Stimulated activated naive CD8-positive, alpha-beta T cell treated with anti-CD3 and anti-CD28 coated beads, Interleukin-15, amount 100 ng/mL, for 72 hours (primary cell): ENCODE measurements around the gene MCEE.
"Not testable (repeated sequence)": the region's sequence is repeated elsewhere in the genome, so short reads cannot be mapped to it uniquely, and the experiment has no call there.

Experiments used
- ATAC-seq: fragments of 150-1000 bp; cut with Tn5 transposase; 2 replicates; pipeline ENCODE4 v1.10.0; 2021; ENCODE audit warnings: mild to moderate bottlenecking, moderate library complexity
- DNase-seq, 2 donors: peaks; one replicate each; pipeline ENCODE4 v3.0.0; 2021 to 2022
- H3K27ac Mint-ChIP-seq, 2 donors: one replicate each; pipeline ENCODE4 v1.8.0; 2022; ENCODE audit warnings: mild to moderate bottlenecking in 2 of 2, mixed read lengths in 2 of 2, moderate library complexity in 2 of 2
- H3K27me3 Mint-ChIP-seq: one replicate; pipeline ENCODE4 v1.8.0; 2022; ENCODE audit warnings: mixed read lengths
- H3K4me1 Mint-ChIP-seq: one replicate; pipeline ENCODE4 v1.8.0; 2022; ENCODE audit warnings: mild to moderate bottlenecking, mixed read lengths
- H3K4me3 Mint-ChIP-seq, 2 donors: one replicate each; pipeline ENCODE4 v1.8.0; 2022; ENCODE audit warnings: mild to moderate bottlenecking in 2 of 2, mixed read lengths in 2 of 2, moderate library complexity in 1 of 2
- H3K9me3 Mint-ChIP-seq, 2 donors: one replicate each; pipeline ENCODE4 v1.8.0; 2022; ENCODE audit warnings: mixed read lengths in 2 of 2

MCEE gene

GRCh38 chr2:71103809-71104208 is 26.2 kb downstream of the MCEE start:
- no peak for DNase-seq
- Mint-ChIP-seq H3K27ac (no peak overlapping the region), H3K4me3 (no peak overlapping the region)

DNA sequence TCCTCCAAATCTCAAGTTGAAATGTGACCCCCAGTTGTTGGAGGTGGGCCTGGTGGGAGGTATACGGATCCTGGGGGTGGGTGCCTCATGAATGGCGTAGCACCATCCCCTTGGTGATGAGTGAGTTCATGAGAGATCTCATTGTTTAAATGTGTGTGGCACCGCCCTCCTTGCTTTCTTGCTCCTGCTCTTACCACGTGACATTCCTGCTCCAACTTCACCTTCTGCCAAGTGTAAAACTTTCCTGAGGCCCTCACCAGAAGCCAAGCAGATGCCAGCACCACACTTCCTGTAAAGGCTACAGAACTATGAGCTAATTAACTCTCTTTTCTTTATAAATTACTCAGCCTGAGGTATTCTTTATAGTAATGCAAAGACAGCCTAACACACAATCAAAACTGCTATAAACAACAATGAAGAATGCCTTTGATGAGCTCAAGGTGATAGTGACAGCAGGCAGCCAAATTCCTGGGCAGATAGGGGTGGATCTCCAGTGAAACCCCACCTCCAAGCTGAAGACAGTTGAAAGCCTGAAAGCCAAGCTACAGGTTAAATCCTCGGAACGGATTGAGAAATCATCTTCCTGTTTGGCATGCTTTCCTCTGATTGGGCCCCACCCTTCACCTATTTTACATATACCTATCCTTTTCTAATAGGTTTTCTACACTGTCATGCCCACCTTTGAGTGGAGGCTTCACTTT is 26.9 kb downstream of the MCEE start:
- H3K9me3 Mint-ChIP-seq, result peaks cover 5 to 8% of the 10 kb centered on the region in 2 donors

More at GRCh38 chr2:71103809-71104208, 26.2 kb downstream of the MCEE start:
- H3K4me1 Mint-ChIP-seq, result no peaks in the 10 kb centered on the region
- no peak for ATAC-seq
- H3K27me3 Mint-ChIP-seq, result peaks cover 5% of the 10 kb centered on the region
- peaks cover 5 to 8% of the 10 kb centered on the region in 2 donors for H3K9me3 Mint-ChIP-seq

GRCh38 chr2:71101656-71102055 is 28.4 kb downstream of the MCEE start:
- Mint-ChIP-seq H3K4me1 (no peaks in the 10 kb centered on the region), H3K4me3 (no peak overlapping the region), H3K27me3 (peaks cover 7% of the 10 kb centered on the region), H3K27ac (peak overlapping the region in 1 of 2 donors; percentile 77), H3K9me3 (peaks cover 5 to 8% of the 10 kb centered on the region in 2 donors)
- no peak for DNase-seq
- ATAC-seq, result no peak

More for the DNA sequence above, 26.9 kb downstream of the MCEE start:
- DNase-seq, result no peak
- ATAC-seq, result no peak
- H3K27me3 Mint-ChIP-seq, result peaks cover 7% of the 10 kb centered on the region
- no peak overlapping the region for H3K27ac Mint-ChIP-seq
- H3K4me3 Mint-ChIP-seq, result no peak overlapping the region
- no peaks in the 10 kb centered on the region for H3K4me1 Mint-ChIP-seq

GRCh38 chr2:71100195-71100964 is 29.6 kb downstream of the MCEE start:
- Mint-ChIP-seq H3K4me3 (no peak overlapping the region), H3K4me1 (no peaks in the 10 kb centered on the region), H3K27me3 (peaks cover 7% of the 10 kb centered on the region), H3K9me3 (peaks cover 2 to 3% of the 10 kb centered on the region in 2 donors), H3K27ac (no peak overlapping the region)
- ATAC-seq, result peak; percentile 63
- DNase-seq, result peak; percentile 19 to 38

GRCh38 chr2:71092491-71093260 is 37.4 kb downstream of the MCEE start:
- peaks cover 12% of the 10 kb centered on the region for H3K27me3 Mint-ChIP-seq
- H3K4me1 Mint-ChIP-seq, H3K27ac Mint-ChIP-seq, ATAC-seq, H3K4me3 Mint-ChIP-seq, H3K9me3 Mint-ChIP-seq, DNase-seq: not testable (repeated sequence)

DNA sequence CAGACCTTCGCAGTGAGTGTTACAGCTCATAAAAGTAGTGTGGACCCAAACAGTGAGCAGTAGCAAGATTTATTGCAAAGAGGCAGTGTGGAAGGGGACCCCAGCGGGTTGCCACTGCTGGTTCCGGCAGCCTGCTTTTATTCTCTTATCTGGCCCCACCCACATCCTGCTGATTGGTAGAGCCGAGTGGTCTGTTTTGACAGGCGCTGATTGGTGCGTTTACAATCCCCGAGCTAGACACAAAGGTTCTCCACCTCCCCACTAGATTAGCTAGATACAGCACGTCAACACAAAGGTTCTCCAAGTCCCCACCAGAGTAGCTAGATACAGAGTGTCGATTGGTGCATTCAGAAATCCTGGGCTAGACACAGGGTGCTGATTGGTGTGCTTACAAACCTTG is 38.2 kb downstream of the MCEE start:
- not testable (repeated sequence) for ATAC-seq, H3K9me3 Mint-ChIP-seq, DNase-seq, H3K4me1 Mint-ChIP-seq, H3K27ac Mint-ChIP-seq, H3K4me3 Mint-ChIP-seq
- H3K27me3 Mint-ChIP-seq, result peaks cover 12% of the 10 kb centered on the region

GRCh38 chr2:71089475-71089874 is 40.6 kb downstream of the MCEE start:
- H3K27ac Mint-ChIP-seq, H3K4me3 Mint-ChIP-seq, H3K4me1 Mint-ChIP-seq, H3K9me3 Mint-ChIP-seq, ATAC-seq, DNase-seq: not testable (repeated sequence)
- peaks cover 12% of the 10 kb centered on the region for H3K27me3 Mint-ChIP-seq

- not testable (repeated sequence) for DNase-seq, ATAC-seq, H3K9me3 Mint-ChIP-seq, H3K4me3 Mint-ChIP-seq, H3K27ac Mint-ChIP-seq
- H3K4me1 Mint-ChIP-seq, result peaks cover 19% of the 10 kb centered on the region
- peaks cover 10% of the 10 kb centered on the region for H3K27me3 Mint-ChIP-seq
Measured at GRCh38 chr2:71085325-71086003, 44.6 kb downstream of the MCEE start.

DNA sequence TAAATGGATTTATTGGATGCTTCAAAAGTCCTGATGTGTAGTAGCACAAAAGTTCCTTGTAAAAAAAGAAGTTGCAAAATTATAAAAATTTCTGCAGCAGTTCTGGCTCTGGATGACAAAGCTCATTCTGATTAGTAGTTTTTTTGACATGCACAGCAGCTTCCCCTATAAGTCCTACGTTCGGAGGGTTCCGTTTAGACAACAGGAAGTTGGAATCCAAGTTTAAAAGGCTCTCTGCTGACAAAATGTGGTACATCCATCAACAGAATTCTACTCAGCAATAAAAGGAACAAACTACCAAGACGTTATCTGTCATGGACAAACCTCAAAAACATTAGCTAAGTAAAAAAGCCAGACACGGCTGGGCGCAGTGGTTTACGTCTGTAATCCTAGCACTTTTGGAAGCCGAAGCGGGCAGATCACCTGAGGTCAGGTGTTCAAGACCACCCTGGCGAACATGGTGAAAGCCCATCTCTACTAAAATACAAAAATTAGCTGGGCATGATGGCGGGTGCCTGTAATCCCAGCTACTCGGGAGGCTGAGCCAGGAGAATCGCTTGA is 46.2 kb downstream of the MCEE start:
- ATAC-seq, DNase-seq, H3K27me3 Mint-ChIP-seq, H3K4me3 Mint-ChIP-seq, H3K9me3 Mint-ChIP-seq: not testable (repeated sequence)
- H3K4me1 Mint-ChIP-seq, result peaks cover 19% of the 10 kb centered on the region
- H3K27ac Mint-ChIP-seq, result peak overlapping the region in 1 of 2 donors; percentile 35

DNA sequence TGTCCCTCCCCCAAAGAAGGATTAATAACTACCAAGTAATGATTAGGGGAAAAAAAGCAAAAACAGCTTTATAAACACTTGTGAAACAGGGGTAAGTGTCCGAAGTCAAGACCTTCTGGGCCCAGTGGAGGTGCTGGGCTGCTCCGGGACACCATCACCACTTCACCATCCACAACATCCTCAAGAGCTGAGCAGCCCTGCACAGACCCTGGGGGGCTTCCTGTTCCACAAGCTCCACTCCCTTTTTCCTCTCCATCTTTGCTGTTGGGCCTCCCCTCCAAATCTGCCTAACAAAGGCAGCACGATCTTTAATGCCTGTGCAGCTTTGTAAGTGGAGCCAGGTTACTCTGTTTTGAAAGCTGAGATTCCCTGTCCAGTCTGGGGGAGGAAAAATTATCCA is 46.7 kb downstream of the MCEE start:
- peaks cover 19% of the 10 kb centered on the region for H3K4me1 Mint-ChIP-seq
- not testable (repeated sequence) for DNase-seq, H3K27me3 Mint-ChIP-seq, H3K27ac Mint-ChIP-seq, H3K9me3 Mint-ChIP-seq, H3K4me3 Mint-ChIP-seq, ATAC-seq

GRCh38 chr2:71082402-71083252 is 47.4 kb downstream of the MCEE start:
- Mint-ChIP-seq H3K4me1 (peaks cover 19% of the 10 kb centered on the region), H3K27ac (peak overlapping the region in 1 of 2 donors; percentile 72), H3K9me3 (no peaks in the 10 kb centered on the region), H3K4me3 (peak overlapping the region; percentile 8 to 46), H3K27me3 (no peaks in the 10 kb centered on the region)
- ATAC-seq (peak; percentile 98), DNase-seq (peak; percentile 36 to 73)

DNA sequence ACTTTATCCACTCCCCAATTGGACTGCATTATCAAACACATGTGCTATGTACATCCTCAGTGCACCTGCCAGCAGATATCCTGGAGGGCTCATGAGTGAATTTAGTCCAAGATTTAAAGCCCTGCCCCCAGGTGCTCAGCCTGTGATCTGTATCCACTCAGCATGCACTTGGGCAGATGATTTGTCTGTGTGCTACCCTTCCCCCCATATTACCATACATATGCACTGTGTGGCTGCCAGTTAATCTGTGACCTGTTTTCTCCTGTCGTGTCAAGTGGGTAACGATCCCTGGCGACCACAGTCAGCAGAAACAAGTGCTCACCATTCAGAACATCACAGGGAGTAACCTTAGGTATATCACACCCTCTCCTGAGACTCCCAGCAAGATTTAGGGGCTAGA is 51.4 kb downstream of the MCEE start:
- no peaks in the 10 kb centered on the region for H3K9me3 Mint-ChIP-seq
- no peak overlapping the region for H3K4me3 Mint-ChIP-seq
- peaks cover 18% of the 10 kb centered on the region for H3K4me1 Mint-ChIP-seq
- H3K27ac Mint-ChIP-seq, result no peak overlapping the region
- no peaks in the 10 kb centered on the region for H3K27me3 Mint-ChIP-seq
- DNase-seq (no peak), ATAC-seq (no peak)

DNA sequence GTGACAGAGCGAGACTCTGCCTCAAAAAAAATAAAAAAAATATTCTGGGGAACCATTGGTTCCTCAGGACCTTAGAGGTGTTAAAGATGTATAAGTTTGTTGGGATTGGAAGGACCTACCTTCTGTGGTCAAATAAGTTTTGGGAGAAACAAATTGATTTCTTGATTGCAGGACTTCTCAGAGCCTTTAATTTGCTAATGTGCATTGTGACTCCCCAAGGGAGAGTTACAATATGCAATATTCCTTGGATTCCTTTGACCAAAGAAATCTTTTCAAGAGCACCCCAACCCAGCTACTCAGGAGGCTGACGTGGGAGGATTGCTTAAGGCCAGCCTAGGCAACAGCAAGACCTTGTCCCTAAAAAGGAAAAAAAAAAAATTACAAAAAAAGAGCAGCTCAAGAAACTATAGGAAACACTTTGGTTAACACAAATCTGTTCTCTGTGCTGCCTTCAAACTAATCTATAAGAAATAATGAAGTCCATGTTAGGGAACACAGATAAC is 55.1 kb downstream of the MCEE start:
- no peak for ATAC-seq
- no peak overlapping the region for H3K4me3 Mint-ChIP-seq
- peaks cover 42% of the 10 kb centered on the region for H3K4me1 Mint-ChIP-seq
- no peak for DNase-seq
- no peak overlapping the region for H3K27ac Mint-ChIP-seq
- H3K9me3 Mint-ChIP-seq, result no peaks in the 10 kb centered on the region
- no peaks in the 10 kb centered on the region for H3K27me3 Mint-ChIP-seq

- DNase-seq, result no peak
- H3K9me3 Mint-ChIP-seq, result no peaks in the 10 kb centered on the region
- no peaks in the 10 kb centered on the region for H3K27me3 Mint-ChIP-seq
- no peak overlapping the region for H3K27ac Mint-ChIP-seq
- no peak for ATAC-seq
- peaks cover 49% of the 10 kb centered on the region for H3K4me1 Mint-ChIP-seq
- H3K4me3 Mint-ChIP-seq, result no peak overlapping the region
Measured at GRCh38 chr2:71073475-71073874, 56.6 kb downstream of the MCEE start.
